ENCODE data around the gene OXER1. TPM values are rescaled to one million over a fixed set of nuclear protein-coding genes. Genes with fewer than 3 reads are reported as not detected.

Gene OXER1
- total and polyA plus RNA-seq, 2 of the 13 experiments (the other 11 are each of a cell fraction or from before 2014, with no cell fraction given), result 8.0 to 9.0 TPM

DNA sequence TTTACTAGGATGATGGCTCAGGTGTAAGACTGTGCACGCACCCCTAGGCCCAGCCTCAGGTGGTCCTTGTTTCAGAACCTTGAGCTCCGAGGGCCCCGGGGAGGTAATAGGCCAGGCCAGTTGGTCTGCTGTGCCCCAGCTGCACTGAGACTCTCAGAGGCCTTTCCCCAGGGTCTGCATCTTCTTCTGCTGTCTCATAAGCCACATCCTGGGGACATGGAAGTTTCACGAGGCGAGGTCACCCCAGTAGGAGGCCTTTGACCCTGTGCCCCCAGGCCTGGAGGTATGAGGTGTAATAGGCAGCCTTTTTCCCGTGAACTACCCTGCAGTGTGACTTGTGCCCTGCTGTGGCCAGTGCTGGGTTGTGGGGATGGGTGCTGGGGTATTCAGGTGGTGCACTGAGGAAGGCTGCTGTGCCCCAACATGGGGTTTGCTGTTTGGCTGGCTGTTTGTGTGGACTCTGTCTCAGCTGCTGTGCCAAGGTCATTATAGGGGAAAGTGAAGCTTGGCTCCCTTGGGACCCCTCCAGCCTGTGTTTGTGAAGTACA, 6.9 kb downstream of the OXER1 start (continued):
- TF ChIP-seq, protein P1, sequence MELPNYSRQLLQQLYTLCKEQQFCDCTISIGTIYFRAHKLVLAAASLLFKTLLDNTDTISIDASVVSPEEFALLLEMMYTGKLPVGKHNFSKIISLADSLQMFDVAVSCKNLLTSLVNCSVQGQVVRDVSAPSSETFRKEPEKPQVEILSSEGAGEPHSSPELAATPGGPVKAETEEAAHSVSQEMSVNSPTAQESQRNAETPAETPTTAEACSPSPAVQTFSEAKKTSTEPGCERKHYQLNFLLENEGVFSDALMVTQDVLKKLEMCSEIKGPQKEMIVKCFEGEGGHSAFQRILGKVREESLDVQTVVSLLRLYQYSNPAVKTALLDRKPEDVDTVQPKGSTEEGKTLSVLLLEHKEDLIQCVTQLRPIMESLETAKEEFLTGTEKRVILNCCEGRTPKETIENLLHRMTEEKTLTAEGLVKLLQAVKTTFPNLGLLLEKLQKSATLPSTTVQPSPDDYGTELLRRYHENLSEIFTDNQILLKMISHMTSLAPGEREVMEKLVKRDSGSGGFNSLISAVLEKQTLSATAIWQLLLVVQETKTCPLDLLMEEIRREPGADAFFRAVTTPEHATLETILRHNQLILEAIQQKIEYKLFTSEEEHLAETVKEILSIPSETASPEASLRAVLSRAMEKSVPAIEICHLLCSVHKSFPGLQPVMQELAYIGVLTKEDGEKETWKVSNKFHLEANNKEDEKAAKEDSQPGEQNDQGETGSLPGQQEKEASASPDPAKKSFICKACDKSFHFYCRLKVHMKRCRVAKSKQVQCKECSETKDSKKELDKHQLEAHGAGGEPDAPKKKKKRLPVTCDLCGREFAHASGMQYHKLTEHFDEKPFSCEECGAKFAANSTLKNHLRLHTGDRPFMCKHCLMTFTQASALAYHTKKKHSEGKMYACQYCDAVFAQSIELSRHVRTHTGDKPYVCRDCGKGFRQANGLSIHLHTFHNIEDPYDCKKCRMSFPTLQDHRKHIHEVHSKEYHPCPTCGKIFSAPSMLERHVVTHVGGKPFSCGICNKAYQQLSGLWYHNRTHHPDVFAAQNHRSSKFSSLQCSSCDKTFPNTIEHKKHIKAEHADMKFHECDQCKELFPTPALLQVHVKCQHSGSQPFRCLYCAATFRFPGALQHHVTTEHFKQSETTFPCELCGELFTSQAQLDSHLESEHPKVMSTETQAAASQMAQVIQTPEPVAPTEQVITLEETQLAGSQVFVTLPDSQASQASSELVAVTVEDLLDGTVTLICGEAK (IDR thresholded peaks at IDR 0.05), result no peak
- TF ChIP-seq, protein P1 (CRISPR knock-in tag; IDR thresholded peaks at IDR 0.05), result no peak
- TF ChIP-seq ZNF598 (CRISPR knock-in tag; IDR thresholded peaks at IDR 0.05; ENCODE audit: borderline replicate concordance) (0 out of 2 replicates have a peak, but pooled peaks have one; percentile 20), ZSCAN29 (CRISPR knock-in tag; conservative IDR thresholded peaks at IDR 0.05) (no peak), ZNF878 (CRISPR knock-in tag; IDR thresholded peaks at IDR 0.05) (no peak), ZNF660 (CRISPR knock-in tag; IDR thresholded peaks at IDR 0.05; ENCODE audit: borderline replicate concordance, low read depth) (no peak), ELF3 (CRISPR knock-in tag; IDR thresholded peaks at IDR 0.05) (no peak), HOXA3 (CRISPR knock-in tag; IDR thresholded peaks at IDR 0.05) (0 out of 2 replicates have a peak, but pooled peaks have one; percentile 18), SATB2 (CRISPR knock-in tag; IDR thresholded peaks at IDR 0.05) (no peak), STAT5B (CRISPR knock-in tag; IDR thresholded peaks at IDR 0.05) (no peak), ZZZ3 (CRISPR knock-in tag; IDR thresholded peaks at IDR 0.05; ENCODE audit: borderline replicate concordance) (no peak), ZFP36L1 (CRISPR knock-in tag; IDR thresholded peaks at IDR 0.05) (no peak), TBX2 (CRISPR knock-in tag; IDR thresholded peaks at IDR 0.05; ENCODE audit: borderline replicate concordance) (peak; percentile 42; the same call in 1 of the 2 replicates)
- TF ChIP-seq, protein P2, sequence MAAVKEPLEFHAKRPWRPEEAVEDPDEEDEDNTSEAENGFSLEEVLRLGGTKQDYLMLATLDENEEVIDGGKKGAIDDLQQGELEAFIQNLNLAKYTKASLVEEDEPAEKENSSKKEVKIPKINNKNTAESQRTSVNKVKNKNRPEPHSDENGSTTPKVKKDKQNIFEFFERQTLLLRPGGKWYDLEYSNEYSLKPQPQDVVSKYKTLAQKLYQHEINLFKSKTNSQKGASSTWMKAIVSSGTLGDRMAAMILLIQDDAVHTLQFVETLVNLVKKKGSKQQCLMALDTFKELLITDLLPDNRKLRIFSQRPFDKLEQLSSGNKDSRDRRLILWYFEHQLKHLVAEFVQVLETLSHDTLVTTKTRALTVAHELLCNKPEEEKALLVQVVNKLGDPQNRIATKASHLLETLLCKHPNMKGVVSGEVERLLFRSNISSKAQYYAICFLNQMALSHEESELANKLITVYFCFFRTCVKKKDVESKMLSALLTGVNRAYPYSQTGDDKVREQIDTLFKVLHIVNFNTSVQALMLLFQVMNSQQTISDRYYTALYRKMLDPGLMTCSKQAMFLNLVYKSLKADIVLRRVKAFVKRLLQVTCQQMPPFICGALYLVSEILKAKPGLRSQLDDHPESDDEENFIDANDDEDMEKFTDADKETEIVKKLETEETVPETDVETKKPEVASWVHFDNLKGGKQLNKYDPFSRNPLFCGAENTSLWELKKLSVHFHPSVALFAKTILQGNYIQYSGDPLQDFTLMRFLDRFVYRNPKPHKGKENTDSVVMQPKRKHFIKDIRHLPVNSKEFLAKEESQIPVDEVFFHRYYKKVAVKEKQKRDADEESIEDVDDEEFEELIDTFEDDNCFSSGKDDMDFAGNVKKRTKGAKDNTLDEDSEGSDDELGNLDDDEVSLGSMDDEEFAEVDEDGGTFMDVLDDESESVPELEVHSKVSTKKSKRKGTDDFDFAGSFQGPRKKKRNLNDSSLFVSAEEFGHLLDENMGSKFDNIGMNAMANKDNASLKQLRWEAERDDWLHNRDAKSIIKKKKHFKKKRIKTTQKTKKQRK (IDR thresholded peaks at IDR 0.05; ENCODE audit: low read length), result no peak
